22Rv1 (cell line): ENCODE results near the gene C20orf173.

Experiments used
- ZFX ChIP-seq: fragments of 450-650 bp; IDR thresholded peaks from 2 replicates; pipeline ENCODE4 v1.6.1; 2017; ENCODE audit warnings: antibody characterized with exemption, borderline replicate concordance
- TF ChIP-seq, protein P1 (sequence below): fragments of 450-650 bp; IDR thresholded peaks from 2 replicates; pipeline ENCODE4 v1.5.1; 2017; ENCODE audit warnings: mild to moderate bottlenecking

GRCh38 chr20:35552914-35553313 is 23.5 kb upstream of the C20orf173 start:
- TF ChIP-seq, protein P1, sequence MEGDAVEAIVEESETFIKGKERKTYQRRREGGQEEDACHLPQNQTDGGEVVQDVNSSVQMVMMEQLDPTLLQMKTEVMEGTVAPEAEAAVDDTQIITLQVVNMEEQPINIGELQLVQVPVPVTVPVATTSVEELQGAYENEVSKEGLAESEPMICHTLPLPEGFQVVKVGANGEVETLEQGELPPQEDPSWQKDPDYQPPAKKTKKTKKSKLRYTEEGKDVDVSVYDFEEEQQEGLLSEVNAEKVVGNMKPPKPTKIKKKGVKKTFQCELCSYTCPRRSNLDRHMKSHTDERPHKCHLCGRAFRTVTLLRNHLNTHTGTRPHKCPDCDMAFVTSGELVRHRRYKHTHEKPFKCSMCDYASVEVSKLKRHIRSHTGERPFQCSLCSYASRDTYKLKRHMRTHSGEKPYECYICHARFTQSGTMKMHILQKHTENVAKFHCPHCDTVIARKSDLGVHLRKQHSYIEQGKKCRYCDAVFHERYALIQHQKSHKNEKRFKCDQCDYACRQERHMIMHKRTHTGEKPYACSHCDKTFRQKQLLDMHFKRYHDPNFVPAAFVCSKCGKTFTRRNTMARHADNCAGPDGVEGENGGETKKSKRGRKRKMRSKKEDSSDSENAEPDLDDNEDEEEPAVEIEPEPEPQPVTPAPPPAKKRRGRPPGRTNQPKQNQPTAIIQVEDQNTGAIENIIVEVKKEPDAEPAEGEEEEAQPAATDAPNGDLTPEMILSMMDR = no peak
- no peak for TF ChIP-seq ZFX
